ENCODE measurements around the gene CTCFL.
"Not testable (repeated sequence)": the region's sequence is repeated elsewhere in the genome, so short reads cannot be mapped to it uniquely, and the experiment has no call there.

Gene CTCFL

GRCh38 chr20:57507477-57507876 lies 17.5 kb downstream of the CTCFL start:
- DNase-seq (ENCODE audit: low spot score) = no peak

GRCh38 chr20:57505979-57506378 lies 19.0 kb downstream of the CTCFL start:
- DNase-seq (ENCODE audit: low spot score) = no peak

- DNase-seq (ENCODE audit: low spot score) = no peak
These were observed 20.5 kb downstream of the CTCFL start for GRCh38 chr20:57504411-57504810.

- no peak for DNase-seq (ENCODE audit: low spot score)
These were observed 21.8 kb downstream of the CTCFL start for GRCh38 chr20:57503035-57503658.

- no peak for DNase-seq (ENCODE audit: low spot score)
These were observed 22.6 kb downstream of the CTCFL start for GRCh38 chr20:57502336-57502700.

- peak; percentile 79 for DNase-seq (ENCODE audit: low spot score)
These were observed 23.2 kb downstream of the CTCFL start for GRCh38 chr20:57501461-57502335.

- DNase-seq (ENCODE audit: low spot score) = peak; percentile 34
These were observed 24.0 kb downstream of the CTCFL start for GRCh38 chr20:57500962-57501361.

- DNase-seq (ENCODE audit: low spot score) = no peak
These were observed 24.7 kb downstream of the CTCFL start for GRCh38 chr20:57500235-57500634.

GRCh38 chr20:57499676-57500075 lies 25.3 kb downstream of the CTCFL start:
- DNase-seq (ENCODE audit: low spot score) = no peak

- DNase-seq (ENCODE audit: low spot score) = no peak
These were observed 26.2 kb downstream of the CTCFL start for GRCh38 chr20:57498425-57499400.

- DNase-seq (ENCODE audit: low spot score) = no peak
These were observed 28.3 kb downstream of the CTCFL start for GRCh38 chr20:57496592-57496991.

GRCh38 chr20:57495978-57496377 lies 29.0 kb downstream of the CTCFL start:
- no peak for DNase-seq (ENCODE audit: low spot score)

- no peak for DNase-seq (ENCODE audit: low spot score)
These were observed 31.8 kb downstream of the CTCFL start for GRCh38 chr20:57493091-57493615.

GRCh38 chr20:57491373-57491772 lies 33.6 kb downstream of the CTCFL start:
- DNase-seq (ENCODE audit: low spot score) = no peak

- DNase-seq (ENCODE audit: low spot score) = not testable (repeated sequence)
These were observed 36.7 kb downstream of the CTCFL start for GRCh38 chr20:57488277-57488676.

- DNase-seq (ENCODE audit: low spot score) = no peak
These were observed 39.2 kb downstream of the CTCFL start for GRCh38 chr20:57485770-57486169.

GRCh38 chr20:57484772-57485171 lies 40.2 kb downstream of the CTCFL start:
- DNase-seq (ENCODE audit: low spot score) = no peak

GRCh38 chr20:57483287-57484050 lies 41.5 kb downstream of the CTCFL start:
- DNase-seq (ENCODE audit: low spot score) = no peak

- DNase-seq (ENCODE audit: low spot score) = no peak
These were observed 42.1 kb downstream of the CTCFL start for GRCh38 chr20:57482796-57483195.

GRCh38 chr20:57482148-57482547 lies 42.8 kb downstream of the CTCFL start:
- peak; percentile 59 for DNase-seq (ENCODE audit: low spot score)

- no peak for DNase-seq (ENCODE audit: low spot score)
These were observed 43.6 kb downstream of the CTCFL start for GRCh38 chr20:57481281-57481711.
